ENCODE measurements around the gene CNPPD1.
A peak's percentile ranks its signal among the peaks of the same experiment; 100 is the strongest.

The CNPPD1 gene

DNA sequence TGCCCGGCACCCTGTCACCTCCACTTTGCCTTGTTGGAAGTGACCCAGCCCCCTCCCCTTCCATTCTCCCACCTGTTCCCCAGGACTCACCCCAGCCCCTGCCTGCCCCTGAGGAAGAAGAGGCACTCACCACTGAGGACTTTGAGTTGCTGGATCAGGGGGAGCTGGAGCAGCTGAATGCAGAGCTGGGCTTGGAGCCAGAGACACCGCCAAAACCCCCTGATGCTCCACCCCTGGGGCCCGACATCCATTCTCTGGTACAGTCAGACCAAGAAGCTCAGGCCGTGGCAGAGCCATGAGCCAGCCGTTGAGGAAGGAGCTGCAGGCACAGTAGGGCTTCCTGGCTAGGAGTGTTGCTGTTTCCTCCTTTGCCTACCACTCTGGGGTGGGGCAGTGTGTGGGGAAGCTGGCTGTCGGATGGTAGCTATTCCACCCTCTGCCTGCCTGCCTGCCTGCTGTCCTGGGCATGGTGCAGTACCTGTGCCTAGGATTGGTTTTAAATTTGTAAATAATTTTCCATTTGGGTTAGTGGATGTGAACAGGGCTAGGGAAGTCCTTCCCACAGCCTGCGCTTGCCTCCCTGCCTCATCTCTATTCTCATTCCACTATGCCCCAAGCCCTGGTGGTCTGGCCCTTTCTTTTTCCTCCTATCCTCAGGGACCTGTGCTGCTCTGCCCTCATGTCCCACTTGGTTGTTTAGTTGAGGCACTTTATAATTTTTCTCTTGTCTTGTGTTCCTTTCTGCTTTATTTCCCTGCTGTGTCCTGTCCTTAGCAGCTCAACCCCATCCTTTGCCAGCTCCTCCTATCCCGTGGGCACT is 5.8 kb upstream of the CNPPD1 start:
- FAIRE-seq (no peak), DNase-seq (ENCODE audit: extremely low spot score, insufficient read length, low read depth) (no peak)

GRCh38 chr2:219181531-219181930 is 4.8 kb upstream of the CNPPD1 start:
- no peak for DNase-seq (ENCODE audit: extremely low spot score, insufficient read length, low read depth)
- no peak for FAIRE-seq

DNA sequence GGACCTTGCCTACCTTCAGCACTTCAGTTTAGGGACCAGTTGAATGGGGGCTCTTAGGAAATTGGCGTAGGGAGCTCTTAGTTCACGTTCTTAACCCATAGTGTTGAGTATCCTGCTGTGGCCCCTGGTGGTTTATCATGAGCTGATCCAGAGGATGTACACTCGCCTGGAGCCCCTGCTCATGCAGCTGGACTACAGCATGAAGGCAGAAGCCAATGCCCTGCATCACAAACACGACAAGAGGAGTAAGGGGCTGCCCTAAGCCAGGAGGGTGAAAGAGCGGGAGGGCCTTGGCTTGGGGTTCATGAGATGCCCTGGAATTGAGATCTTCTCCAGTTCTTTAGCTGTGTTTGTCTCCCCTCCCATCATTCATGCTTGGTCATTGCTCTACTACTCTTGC is 4.2 kb upstream of the CNPPD1 start:
- FAIRE-seq (no peak), DNase-seq (ENCODE audit: extremely low spot score, insufficient read length, low read depth) (no peak)

- DNase-seq (ENCODE audit: extremely low spot score, insufficient read length, low read depth) = no peak
- FAIRE-seq = no peak
Measured at GRCh38 chr2:219179601-219180465, 3.1 kb upstream of the CNPPD1 start.

DNA sequence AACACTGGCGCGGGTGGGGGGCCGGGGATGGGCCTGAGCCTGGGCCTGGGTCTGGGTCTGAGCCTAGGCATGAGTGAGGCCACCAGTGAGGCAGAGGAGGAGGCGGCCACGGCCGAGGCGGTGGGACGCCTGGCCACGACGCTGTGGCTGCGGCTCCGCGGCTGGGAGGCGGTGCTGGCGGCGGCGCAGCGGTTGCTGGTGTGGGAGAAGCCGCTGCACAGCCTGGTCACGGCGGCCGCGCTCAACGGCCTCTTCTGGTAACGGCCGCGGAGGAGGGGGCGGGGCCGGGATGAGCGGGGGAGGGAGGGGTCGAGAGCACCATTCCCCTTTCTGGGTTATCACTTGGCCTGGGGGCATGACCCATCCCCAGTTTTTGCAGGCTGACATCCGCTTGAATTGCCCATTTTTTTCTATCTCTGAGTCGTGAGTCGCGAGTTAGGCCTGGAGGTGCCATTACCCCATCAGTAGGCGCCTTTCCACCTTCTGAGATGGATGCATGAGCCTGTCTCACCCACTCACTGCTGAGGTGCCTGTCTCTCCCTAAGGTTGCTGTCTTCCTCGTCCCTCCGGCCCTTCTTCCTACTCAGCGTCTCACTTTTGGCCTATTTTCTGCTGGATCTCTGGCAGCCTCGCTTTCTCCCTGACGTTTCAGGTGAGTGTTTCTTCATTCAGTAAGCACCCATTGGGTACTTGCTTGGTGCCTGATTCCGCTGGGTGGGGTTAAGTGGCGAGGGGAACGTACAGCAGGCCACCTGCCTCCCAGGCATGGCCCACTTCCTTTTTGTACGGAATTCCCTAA is 1.9 kb upstream of the CNPPD1 start:
- FAIRE-seq (no peak), DNase-seq (ENCODE audit: extremely low spot score, insufficient read length, low read depth) (no peak)

GRCh38 chr2:219177552-219178376 is 1.0 kb upstream of the CNPPD1 start, which contains the start of gene RETREG2:
Gene RETREG2, plus strand, starts transcription at chr2:219178275. Its CDS starts 78 bp downstream, at chr2:219178353.
- DNase-seq (ENCODE audit: extremely low spot score, insufficient read length, low read depth) (peak; percentile 93), FAIRE-seq (peak; percentile 77)

- DNase-seq (ENCODE audit: extremely low spot score, insufficient read length, low read depth) = no peak
Measured at GRCh38 chr2:219175928-219176817, 552 bp downstream of the CNPPD1 start.

GRCh38 chr2:219175486-219175885 is 1.2 kb downstream of the CNPPD1 start:
- no peak for DNase-seq (ENCODE audit: extremely low spot score, insufficient read length, low read depth)
- no peak for FAIRE-seq

More at GRCh38 chr2:219175928-219176817, 552 bp downstream of the CNPPD1 start:
- peak; percentile 76 for FAIRE-seq

- DNase-seq (ENCODE audit: extremely low spot score, insufficient read length, low read depth) (no peak), FAIRE-seq (no peak)
Measured at GRCh38 chr2:219174801-219175200, 1.9 kb downstream of the CNPPD1 start.

- FAIRE-seq = no peak
- no peak for DNase-seq (ENCODE audit: extremely low spot score, insufficient read length, low read depth)
Measured at GRCh38 chr2:219174146-219174545, 2.6 kb downstream of the CNPPD1 start.

GRCh38 chr2:219173176-219173575 is 3.5 kb downstream of the CNPPD1 start:
- no peak for DNase-seq (ENCODE audit: extremely low spot score, insufficient read length, low read depth)
- FAIRE-seq = no peak

DNA sequence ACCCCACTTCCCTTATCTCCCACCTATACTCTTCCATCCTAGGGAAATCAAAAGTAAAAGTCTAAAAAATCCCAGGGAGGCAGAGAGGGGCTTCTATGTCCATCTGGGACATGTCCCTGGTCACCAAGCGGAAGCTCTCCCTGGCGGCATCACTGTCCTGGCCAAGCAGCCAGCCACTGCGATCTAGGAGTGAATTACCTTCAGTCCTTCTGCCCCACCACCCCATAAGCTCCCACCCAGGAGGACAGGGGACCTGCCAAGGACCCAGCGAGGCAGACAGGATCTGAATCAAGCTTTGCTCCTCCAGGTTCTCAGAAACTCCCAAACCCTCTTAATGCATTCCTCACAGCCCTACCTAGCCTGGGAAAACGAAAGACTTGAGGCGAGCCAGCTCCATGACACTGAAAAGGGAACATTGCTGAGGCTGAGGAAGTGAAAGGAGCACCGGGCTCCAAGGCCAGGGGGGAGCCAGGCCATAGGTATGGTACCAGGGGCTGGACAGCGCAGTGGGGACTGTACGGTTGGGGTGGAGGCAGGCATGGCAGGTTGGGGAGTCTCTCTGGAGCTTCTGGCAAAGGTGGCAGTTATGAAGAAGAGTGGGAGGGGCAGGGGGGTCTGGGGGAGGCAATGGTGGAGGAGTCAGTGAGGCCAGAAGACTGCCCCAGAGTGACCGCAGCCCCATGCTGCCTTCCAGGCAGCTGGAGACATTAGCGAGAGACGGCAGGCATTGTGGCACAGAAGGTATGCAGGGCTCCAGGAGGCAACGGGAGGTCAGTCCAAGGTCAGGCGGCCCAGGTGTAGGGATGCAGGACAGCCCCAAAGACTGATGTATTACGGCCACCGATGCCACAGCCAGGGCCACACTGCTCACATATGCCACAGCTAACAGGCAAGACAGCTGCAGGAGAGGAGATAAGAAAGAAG is 4.2 kb downstream of the CNPPD1 start:
- DNase-seq (ENCODE audit: extremely low spot score, insufficient read length, low read depth) = no peak
- no peak for FAIRE-seq

GRCh38 chr2:219171231-219171651 is 5.5 kb downstream of the CNPPD1 start:
- FAIRE-seq (peak; percentile 82), DNase-seq (ENCODE audit: extremely low spot score, insufficient read length, low read depth) (no peak)

DNA sequence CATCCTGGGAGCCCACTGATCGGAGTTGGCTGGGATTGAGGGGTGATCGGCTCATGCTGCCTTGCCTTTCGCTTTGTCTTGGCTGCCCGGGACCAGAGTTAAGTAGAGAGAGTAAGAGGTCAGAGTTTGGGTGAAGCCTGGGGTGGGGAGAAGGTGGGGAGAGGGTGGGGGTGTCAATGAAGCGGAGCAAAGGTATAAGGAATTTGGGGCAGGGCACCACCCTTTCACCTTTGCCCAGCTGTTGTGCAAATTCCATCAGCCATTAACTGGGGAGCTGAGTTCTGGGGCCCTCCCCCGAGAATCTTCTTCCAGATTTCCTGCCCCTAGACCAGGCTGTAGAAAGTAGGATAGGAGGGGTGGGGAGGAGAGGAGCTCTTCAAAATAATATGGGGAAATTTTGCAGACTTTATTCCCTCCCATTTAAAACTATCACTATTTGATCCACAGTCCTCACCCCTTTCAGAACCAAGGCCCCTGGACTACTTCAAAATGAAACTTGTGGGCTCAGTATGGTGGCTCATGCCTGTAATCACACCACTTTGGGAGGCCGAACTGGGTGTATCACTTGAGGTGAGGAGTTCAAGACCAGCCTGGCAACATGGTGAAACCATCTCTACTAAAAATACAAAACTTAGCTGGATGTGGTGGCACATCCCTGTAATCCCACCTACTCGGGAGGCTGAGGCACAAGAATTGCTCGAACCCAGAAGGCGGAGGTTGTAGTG is 6.6 kb downstream of the CNPPD1 start, which contains the start of gene SLC23A3:
SLC23A3 (minus strand) TSS at position 100 of the 725 bp plus-strand sequence; CDS start at position 55, 45 bp downstream.
- FAIRE-seq (peak; percentile 12), DNase-seq (ENCODE audit: extremely low spot score, insufficient read length, low read depth) (no peak)

- FAIRE-seq (no peak), DNase-seq (ENCODE audit: extremely low spot score, insufficient read length, low read depth) (no peak)
Measured at GRCh38 chr2:219168932-219169331, 7.8 kb downstream of the CNPPD1 start.

GRCh38 chr2:219168526-219168925 is 8.2 kb downstream of the CNPPD1 start:
- DNase-seq (ENCODE audit: extremely low spot score, insufficient read length, low read depth) (no peak), FAIRE-seq (no peak)

DNA sequence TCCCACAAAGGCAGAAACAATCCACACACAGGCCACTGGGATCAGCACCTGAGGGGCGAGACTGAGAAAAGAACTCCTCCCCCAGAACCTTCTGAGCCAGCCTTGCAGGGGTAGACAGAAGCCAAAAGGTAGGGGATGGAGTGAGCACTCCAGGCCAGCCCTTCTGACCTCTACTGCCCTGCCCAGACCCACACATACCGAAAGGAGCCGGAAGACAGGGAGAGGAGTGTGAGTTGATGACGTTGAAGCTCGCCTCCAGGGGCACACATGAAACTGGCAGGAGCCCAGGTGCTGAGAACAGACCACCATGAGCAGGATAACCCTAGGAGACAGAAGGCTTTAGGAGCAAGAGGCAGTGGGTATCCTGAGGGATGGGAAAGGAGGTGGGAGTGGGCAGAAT is 8.7 kb downstream of the CNPPD1 start:
- DNase-seq (ENCODE audit: extremely low spot score, insufficient read length, low read depth) = no peak
- no peak for FAIRE-seq
